ENCODE measurements around the gene IL17RE. TPM values are rescaled to one million over a fixed set of nuclear protein-coding genes. Genes with fewer than 3 reads are reported as not detected.

IL17RE gene
- total and polyA plus RNA-seq, 2 experiments from 2014 or later, result 1.1 to 3.4 TPM

- H3K4me1 Mint-ChIP-seq, result peaks cover 10% of the 10 kb centered on the region
- Histone ChIP-seq H3K79me2 (replicated peaks; ENCODE audit: insufficient read depth) (no peaks in the 10 kb centered on the region; the same call in 1 of the 2 replicates), H3K27ac (ENCODE audit: low read depth) (no peak overlapping the region), H4K20me1 (replicated peaks; ENCODE audit: insufficient read depth) (no peaks in the 10 kb centered on the region), H3K4me3 (no peak overlapping the region), H3K27me3 (ENCODE audit: insufficient read depth) (peaks cover 8% of the 10 kb centered on the region; the same call in 1 of the 2 replicates), H3K4me2 (no peak overlapping the region), H3K9me2 (ENCODE audit: insufficient read depth) (no peaks in the 10 kb centered on the region), H3F3A (replicated peaks; ENCODE audit: low read depth) (0 out of 2 replicates have a peak, but pooled peaks cover 5% of the 10 kb centered on the region), H3K36me3 (ENCODE audit: insufficient read depth) (no peaks in the 10 kb centered on the region), H2AFZ (no peak overlapping the region), H3K4me1 (ENCODE audit: insufficient read depth) (peaks cover 5% of the 10 kb centered on the region)
- peaks cover 12% of the 10 kb centered on the region; the same call in 2 of the 3 replicates for H3K9me3 Mint-ChIP-seq
- no peak for TF ChIP-seq JUNB (IDR thresholded peaks at IDR 0.05; ENCODE audit: unreplicated experiment)
- TF ChIP-seq STAT1 (IDR thresholded peaks at IDR 0.05; ENCODE audit: unreplicated experiment), result no peak
- TF ChIP-seq POLR2AphosphoS5 (IDR thresholded peaks at IDR 0.05; ENCODE audit: low read depth), result no peak
- no peak for TF ChIP-seq CREB1 (CRISPR knock-in tag; IDR thresholded peaks at IDR 0.05; ENCODE audit: low read depth)
- TF ChIP-seq EZH2phosphoT487 (IDR thresholded peaks at IDR 0.05; ENCODE audit: unreplicated experiment), result no peak
- TF ChIP-seq CTCF (conservative IDR thresholded peaks at IDR 0.05; ENCODE audit: low read depth in 2 of 2), result peak in 1 of 2 experiments; percentile 43; a peak in 2 of 4 replicates
- TF ChIP-seq ZNF462 (CRISPR knock-in tag; IDR thresholded peaks at IDR 0.05), result no peak
- no peak for TF ChIP-seq REST (IDR thresholded peaks at IDR 0.05; ENCODE audit: unreplicated experiment)
- TF ChIP-seq NANOG (IDR thresholded peaks at IDR 0.05; ENCODE audit: borderline replicate concordance), result no peak
- no peak overlapping the region for H3K4me3 Mint-ChIP-seq
- no peak overlapping the region for H3K27ac Mint-ChIP-seq
- peaks cover 14% of the 10 kb centered on the region for H3K36me3 Mint-ChIP-seq (ENCODE audit: low read depth)
- DNase-seq (ENCODE audit: low spot score), result no peak
- H3K27me3 Mint-ChIP-seq (ENCODE audit: insufficient read depth, low read depth, poor library complexity), result peaks cover 11% of the 10 kb centered on the region
- ATAC-seq, result no peak
Measured at GRCh38 chr3:9930804-9931418, 28.3 kb downstream of the IL17RE start.
